Retinal pigment epithelial cell (primary cell): ENCODE data around the gene GPR160.

Experiments
- DNase-seq: peaks from one replicate; pipeline ENCODE4 v3.0.0-alpha.2; 2010; ENCODE audit warnings: low read depth
- H3K4me3 ChIP-seq: 2 replicates; pipeline ENCODE4 v1.5.1; 2011; ENCODE audit warnings: mild to moderate bottlenecking, low read length, control low read depth, moderate library complexity
- CTCF ChIP-seq: conservative IDR thresholded peaks from 2 replicates; pipeline ENCODE4 v1.5.1; 2011; ENCODE audit warnings: low read depth, low read length, control low read depth, inconsistent platforms

GPR160 gene

GRCh38 chr3:170056710-170057454 is 19.1 kb downstream of the GPR160 start:
- TF ChIP-seq CTCF = no peak
- DNase-seq = no peak
- H3K4me3 ChIP-seq = no peak overlapping the region

GRCh38 chr3:170057550-170057949 is 19.8 kb downstream of the GPR160 start:
- H3K4me3 ChIP-seq = no peak overlapping the region
- DNase-seq = no peak
- no peak for TF ChIP-seq CTCF

- DNase-seq = no peak
- H3K4me3 ChIP-seq = no peak overlapping the region
- TF ChIP-seq CTCF = no peak
These were observed 20.3 kb downstream of the GPR160 start for GRCh38 chr3:170058127-170058526.

GRCh38 chr3:170059447-170059846 is 21.7 kb downstream of the GPR160 start:
- TF ChIP-seq CTCF = no peak
- DNase-seq = no peak
- H3K4me3 ChIP-seq = no peak overlapping the region

GRCh38 chr3:170062068-170062467 is 24.3 kb downstream of the GPR160 start:
- no peak for DNase-seq
- no peak overlapping the region for H3K4me3 ChIP-seq
- TF ChIP-seq CTCF = no peak

GRCh38 chr3:170062769-170063168 is 25.0 kb downstream of the GPR160 start:
- H3K4me3 ChIP-seq = no peak overlapping the region
- DNase-seq = no peak
- peak; percentile 13 for TF ChIP-seq CTCF

- no peak for DNase-seq
- H3K4me3 ChIP-seq = no peak overlapping the region
- TF ChIP-seq CTCF = no peak
These were observed 25.9 kb downstream of the GPR160 start for GRCh38 chr3:170063691-170064090.
